HEK293 (cell line): ENCODE data around the gene NENF.
A peak's percentile ranks its signal among the peaks of the same experiment; 100 is the strongest.

ENCODE experiments used
- CTCF ChIA-PET: fragments of 350-600 bp; formaldehyde crosslinking; extraction: SDS; loops from one replicate; lab custom pipeline; 2021; ENCODE audit warnings: antibody characterized with exemption; lab: Yijun Ruan, JAX
- POLR2A ChIA-PET: fragments of 300-600 bp; formaldehyde crosslinking; extraction: SDS; loops from one replicate; lab custom pipeline; 2020; ENCODE audit warnings: antibody characterized with exemption, inconsistent platforms; lab: Yijun Ruan, JAX
- H3K27ac ChIP-seq: fragments of 200-500 bp; sonication (Bioruptor generic); 2 replicates; pipeline ENCODE4 v1.5.1; 2014; ENCODE audit warnings: low read depth, low read length, control low read depth, inconsistent platforms; ENCODE audit errors: extremely low read depth
- H3K36me3 ChIP-seq, 2 experiments: fragments of 200-500 bp in 1 of 2; sonication (Bioruptor generic) in 1 of 2; 1 replicate in 1 of 2; 2 replicates in 1 of 2; pipeline ENCODE4 v1.5.1; 2014 to 2017; ENCODE audit warnings: inconsistent platforms in 2 of 2, low read length in 2 of 2; ENCODE audit not compliant: control insufficient read depth in 2 of 2, insufficient read depth in 1 of 2
- H3K4me1 ChIP-seq: fragments of 200-500 bp; sonication (Bioruptor generic); 2 replicates; pipeline ENCODE4 v1.5.1; 2014; ENCODE audit warnings: mild to moderate bottlenecking, low read length, inconsistent platforms; ENCODE audit not compliant: control insufficient read depth, insufficient read depth
- H3K4me3 ChIP-seq: 2 replicates; pipeline ENCODE4 v1.5.1; 2011; ENCODE audit warnings: low read depth, mild to moderate bottlenecking, control low read depth, low read length, moderate library complexity
- H3K9me3 ChIP-seq: fragments of 200-500 bp; sonication (Bioruptor generic); 2 replicates; pipeline ENCODE4 v1.5.1; 2014; ENCODE audit warnings: low read depth, low read length, inconsistent platforms; ENCODE audit not compliant: control insufficient read depth, insufficient read depth
- ATF2 ChIP-seq: fragments of 450-650 bp; formaldehyde crosslinking; IDR thresholded peaks from 2 replicates; pipeline ENCODE4 v1.5.1; 2016; ENCODE audit warnings: missing biosample characterization, missing genetic modification characterization, low read depth
- HOXD13 ChIP-seq: sonication (generic); formaldehyde crosslinking; IDR thresholded peaks from 2 replicates; pipeline ENCODE4 v1.8.0; 2022; ENCODE audit warnings: missing genetic modification reagents, borderline replicate concordance
- TCF7L2 ChIP-seq: IDR thresholded peaks from 2 replicates; pipeline ENCODE4 v1.6.1; 2011; ENCODE audit warnings: low read depth, mild to moderate bottlenecking, inconsistent platforms, low read length, moderate library complexity, borderline replicate concordance
- ZBTB17 ChIP-seq: fragments of 450-650 bp; formaldehyde crosslinking; IDR thresholded peaks from 2 replicates; pipeline ENCODE4 v1.5.1; 2016; ENCODE audit warnings: missing biosample characterization, missing genetic modification characterization
- ZBTB44 ChIP-seq: fragments of 450-650 bp; IDR thresholded peaks from 2 replicates; pipeline ENCODE4 v1.5.1; 2018; ENCODE audit warnings: missing biosample characterization, mild to moderate bottlenecking, missing genetic modification characterization
- ZNF16 ChIP-seq: fragments of 450-650 bp; formaldehyde crosslinking; IDR thresholded peaks from 2 replicates; pipeline ENCODE4 v1.5.1; 2016; ENCODE audit warnings: low read depth, missing biosample characterization, missing genetic modification characterization
- ZNF175 ChIP-seq: fragments of 450-650 bp; formaldehyde crosslinking; IDR thresholded peaks from 2 replicates; pipeline ENCODE4 v1.5.1; 2016; ENCODE audit warnings: missing biosample characterization, missing genetic modification characterization
- ZNF211 ChIP-seq: fragments of 450-650 bp; formaldehyde crosslinking; IDR thresholded peaks from 2 replicates; pipeline ENCODE4 v1.5.1; 2016; ENCODE audit warnings: low read depth, missing biosample characterization, missing genetic modification characterization
- ZNF221 ChIP-seq: fragments of 450-650 bp; formaldehyde crosslinking; IDR thresholded peaks from 2 replicates; pipeline ENCODE4 v1.5.1; 2017; ENCODE audit warnings: missing biosample characterization, missing genetic modification characterization, borderline replicate concordance
- ZNF24 ChIP-seq: fragments of 450-650 bp; formaldehyde crosslinking; IDR thresholded peaks from 2 replicates; pipeline ENCODE4 v1.5.1; 2016; ENCODE audit warnings: missing biosample characterization, missing genetic modification characterization
- ZNF335 ChIP-seq: fragments of 450-650 bp; formaldehyde crosslinking; conservative IDR thresholded peaks from 2 replicates; pipeline ENCODE4 v1.5.1; 2016; ENCODE audit warnings: missing biosample characterization, missing genetic modification characterization
- ZNF423 ChIP-seq: fragments of 450-650 bp; formaldehyde crosslinking; IDR thresholded peaks from 2 replicates; pipeline ENCODE4 v1.5.1; 2016; ENCODE audit warnings: missing biosample characterization, missing genetic modification characterization
- TF ChIP-seq, protein P1 (sequence below): fragments of 450-650 bp; formaldehyde crosslinking; IDR thresholded peaks from 2 replicates; pipeline ENCODE4 v1.5.1; 2017; ENCODE audit warnings: missing biosample characterization, missing genetic modification characterization

The NENF gene

DNA sequence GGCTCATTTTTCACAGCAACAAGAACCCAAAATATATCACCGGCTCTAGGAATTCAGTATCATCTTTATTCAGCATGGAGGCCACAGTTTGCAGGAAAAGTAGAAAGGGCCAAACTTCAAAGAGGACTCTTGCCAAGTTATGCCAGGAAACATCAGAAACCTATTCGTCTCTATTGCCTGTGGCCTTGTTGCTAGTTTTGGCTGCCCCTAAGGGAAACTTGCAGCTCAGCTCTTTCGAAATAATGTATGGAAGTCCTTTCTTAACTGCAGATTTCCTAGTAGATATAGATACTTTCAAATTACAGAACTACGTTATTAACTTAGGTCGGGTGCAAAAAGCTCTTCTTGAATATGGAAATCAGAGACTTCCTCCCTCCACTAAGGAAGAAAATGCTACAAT is 4.2 kb upstream of the NENF start (continued):
- TF ChIP-seq, protein P1, sequence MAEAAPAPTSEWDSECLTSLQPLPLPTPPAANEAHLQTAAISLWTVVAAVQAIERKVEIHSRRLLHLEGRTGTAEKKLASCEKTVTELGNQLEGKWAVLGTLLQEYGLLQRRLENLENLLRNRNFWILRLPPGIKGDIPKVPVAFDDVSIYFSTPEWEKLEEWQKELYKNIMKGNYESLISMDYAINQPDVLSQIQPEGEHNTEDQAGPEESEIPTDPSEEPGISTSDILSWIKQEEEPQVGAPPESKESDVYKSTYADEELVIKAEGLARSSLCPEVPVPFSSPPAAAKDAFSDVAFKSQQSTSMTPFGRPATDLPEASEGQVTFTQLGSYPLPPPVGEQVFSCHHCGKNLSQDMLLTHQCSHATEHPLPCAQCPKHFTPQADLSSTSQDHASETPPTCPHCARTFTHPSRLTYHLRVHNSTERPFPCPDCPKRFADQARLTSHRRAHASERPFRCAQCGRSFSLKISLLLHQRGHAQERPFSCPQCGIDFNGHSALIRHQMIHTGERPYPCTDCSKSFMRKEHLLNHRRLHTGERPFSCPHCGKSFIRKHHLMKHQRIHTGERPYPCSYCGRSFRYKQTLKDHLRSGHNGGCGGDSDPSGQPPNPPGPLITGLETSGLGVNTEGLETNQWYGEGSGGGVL (tag by site-specific recombination) = no peak
- TF ChIP-seq ZBTB44 = no peak

GRCh38 chr1:212430416-212430815 is 2.3 kb upstream of the NENF start:
- Histone ChIP-seq H3K27ac (no peak overlapping the region), H3K4me3 (no peak overlapping the region), H3K4me1 (peaks cover 2% of the 10 kb centered on the region; the same call in 1 of the 2 replicates), H3K9me3 (no peaks in the 10 kb centered on the region), H3K36me3 (peaks cover 0 to 4% of the 10 kb centered on the region in 2 experiments; a peak in 1 of 3 replicates)
- CTCF ChIA-PET = interaction anchor here (0.5 to 2.1 kb wide), 3 partner anchors 25 to 763 kb away, joined by 3 to 8 read pairs (median 3); no protein-coding TSS in a partner anchor
- POLR2A ChIA-PET = interaction anchor here (2.1 kb wide), 1 partner anchor 16 kb away, joined by 7 read pairs; the partner anchor contains the start of gene PACC1
- TF ChIP-seq ZNF335 (tag by site-specific recombination) (no peak), ATF2 (no peak), HOXD13 (no peak), ZNF211 (tag by site-specific recombination) (no peak), ZBTB17 (tag by site-specific recombination) (no peak), ZNF423 (tag by site-specific recombination) (no peak), ZNF175 (tag by site-specific recombination) (no peak)

DNA sequence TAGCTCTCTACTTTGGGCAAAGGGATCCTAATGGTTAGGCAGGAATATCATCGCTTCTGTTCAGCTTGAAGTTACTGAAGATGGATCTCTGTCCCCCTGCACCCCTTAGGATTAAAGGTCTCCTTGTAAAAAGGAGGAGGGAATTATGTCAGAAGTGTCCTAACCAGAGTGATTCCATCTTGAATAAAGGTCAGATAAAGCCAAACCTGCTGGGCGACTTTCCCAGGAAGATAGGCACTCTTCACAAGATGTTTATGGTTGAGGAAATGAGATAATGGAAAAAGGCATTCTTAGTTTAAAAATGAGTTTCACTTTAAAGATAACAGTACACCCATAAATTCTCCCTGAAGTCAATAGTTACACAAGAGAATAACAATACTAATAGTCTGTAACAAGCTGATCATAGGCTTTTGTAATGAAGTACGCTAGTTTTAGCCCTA is 1.7 kb upstream of the NENF start:
- H3K27ac ChIP-seq = no peak overlapping the region
- TF ChIP-seq ZBTB17 (tag by site-specific recombination) (0 out of 2 replicates have a peak, but pooled peaks have one; percentile 24), TCF7L2 (peak; percentile 58; the same call in 1 of the 2 replicates), ZNF16 (tag by site-specific recombination) (no peak)
- H3K36me3 ChIP-seq = peaks cover 0 to 4% of the 10 kb centered on the region in 2 experiments; a peak in 1 of 3 replicates
- H3K4me3 ChIP-seq = no peak overlapping the region
- ChIA-PET POLR2A (interaction anchor here (2.1 kb wide), 1 partner anchor 16 kb away, joined by 7 read pairs; the partner anchor contains the start of gene PACC1), CTCF (interaction anchor here (2.1 kb wide), 1 partner anchor 25 kb away, joined by 8 read pairs; no protein-coding TSS in a partner anchor)
- peaks cover 2% of the 10 kb centered on the region; the same call in 1 of the 2 replicates for H3K4me1 ChIP-seq
- H3K9me3 ChIP-seq = no peaks in the 10 kb centered on the region

DNA sequence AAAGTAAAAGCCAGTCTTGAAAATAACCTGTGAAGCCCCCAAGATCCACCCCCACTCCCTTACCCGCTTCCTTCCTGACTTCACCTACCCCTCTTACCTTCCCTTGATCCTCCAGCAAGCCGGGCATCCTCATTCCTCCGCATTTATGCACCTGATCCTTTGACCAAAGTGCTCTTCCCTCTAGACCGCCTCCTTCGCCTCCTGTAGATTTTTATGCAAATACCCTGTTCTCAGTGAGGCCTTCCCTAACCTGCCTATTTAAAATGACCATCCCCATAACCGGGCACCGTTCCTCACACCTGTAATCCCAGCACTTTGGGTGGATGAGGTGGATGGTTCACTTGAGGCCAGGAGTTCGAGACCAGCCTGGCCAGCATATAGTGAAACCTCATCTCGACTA is 1.1 kb upstream of the NENF start:
- ChIA-PET POLR2A (interaction anchor here (1.0 to 2.1 kb wide), 2 partner anchors 9 to 17 kb away, joined by 4 to 7 read pairs; partner anchors contain the start of gene PACC1), CTCF (interaction anchor here (0.5 to 2.1 kb wide), 3 partner anchors 24 to 576 kb away, joined by 4 to 8 read pairs (median 6); no protein-coding TSS in a partner anchor)
- H3K4me3 ChIP-seq = no peak overlapping the region
- no peak for TF ChIP-seq ZNF221 (tag by site-specific recombination)
- 0 out of 2 replicates have a peak, but pooled peaks have one; percentile 8 for TF ChIP-seq ZNF24 (tag by site-specific recombination)
- H3K27ac ChIP-seq = no peak overlapping the region
- peaks cover 0 to 4% of the 10 kb centered on the region in 2 experiments; a peak in 1 of 3 replicates for H3K36me3 ChIP-seq
- peaks cover 2% of the 10 kb centered on the region; the same call in 1 of the 2 replicates for H3K4me1 ChIP-seq
- H3K9me3 ChIP-seq = no peaks in the 10 kb centered on the region
